GM12801 (cell line): ENCODE results near the gene MKI67.

Experiments used
- TF ChIP-seq, protein P1 (sequence below): IDR thresholded peaks from one replicate; pipeline ENCODE4 v1.5.1; 2011; ENCODE audit warnings: control low read depth; ENCODE audit not compliant: insufficient read length; ENCODE audit errors: extremely low read depth

MKI67 gene

GRCh38 chr10:128049226-128050120, 76.8 kb downstream of the MKI67 start:
- TF ChIP-seq, protein P1, sequence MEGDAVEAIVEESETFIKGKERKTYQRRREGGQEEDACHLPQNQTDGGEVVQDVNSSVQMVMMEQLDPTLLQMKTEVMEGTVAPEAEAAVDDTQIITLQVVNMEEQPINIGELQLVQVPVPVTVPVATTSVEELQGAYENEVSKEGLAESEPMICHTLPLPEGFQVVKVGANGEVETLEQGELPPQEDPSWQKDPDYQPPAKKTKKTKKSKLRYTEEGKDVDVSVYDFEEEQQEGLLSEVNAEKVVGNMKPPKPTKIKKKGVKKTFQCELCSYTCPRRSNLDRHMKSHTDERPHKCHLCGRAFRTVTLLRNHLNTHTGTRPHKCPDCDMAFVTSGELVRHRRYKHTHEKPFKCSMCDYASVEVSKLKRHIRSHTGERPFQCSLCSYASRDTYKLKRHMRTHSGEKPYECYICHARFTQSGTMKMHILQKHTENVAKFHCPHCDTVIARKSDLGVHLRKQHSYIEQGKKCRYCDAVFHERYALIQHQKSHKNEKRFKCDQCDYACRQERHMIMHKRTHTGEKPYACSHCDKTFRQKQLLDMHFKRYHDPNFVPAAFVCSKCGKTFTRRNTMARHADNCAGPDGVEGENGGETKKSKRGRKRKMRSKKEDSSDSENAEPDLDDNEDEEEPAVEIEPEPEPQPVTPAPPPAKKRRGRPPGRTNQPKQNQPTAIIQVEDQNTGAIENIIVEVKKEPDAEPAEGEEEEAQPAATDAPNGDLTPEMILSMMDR, result no peak

DNA sequence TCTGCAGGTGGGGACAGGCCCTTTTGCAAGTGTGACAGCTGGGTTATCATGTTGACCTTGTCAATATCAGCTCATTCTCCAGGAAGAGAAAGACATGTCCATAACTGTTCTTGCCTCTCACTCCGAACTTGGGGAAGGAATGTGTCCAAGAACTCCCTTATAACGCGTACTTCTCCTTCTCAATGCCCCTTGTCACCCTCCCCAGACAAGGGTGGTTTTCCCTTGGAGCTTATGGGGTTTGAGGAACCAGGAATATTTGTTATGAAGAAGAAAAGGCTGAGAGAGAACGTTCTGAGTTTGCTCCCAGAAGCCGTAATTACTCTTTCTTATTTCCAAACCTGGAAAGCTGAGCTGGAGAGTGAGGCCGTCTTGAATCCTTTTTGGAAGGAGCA, 77.4 kb downstream of the MKI67 start:
- TF ChIP-seq, protein P1, result no peak

- TF ChIP-seq, protein P1, result no peak
Measured at GRCh38 chr10:128047991-128048818, 78.0 kb downstream of the MKI67 start.

- TF ChIP-seq, protein P1, result no peak
Measured at GRCh38 chr10:128047351-128047750, 78.9 kb downstream of the MKI67 start.

- TF ChIP-seq, protein P1, result no peak
Measured at GRCh38 chr10:128046953-128047290, 79.3 kb downstream of the MKI67 start.
